ENCODE measurements around the gene SYNE1.

SYNE1 gene

GRCh38 chr6:152130441-152130840 lies 506.7 kb downstream of the SYNE1 start:
- TF ChIP-seq, protein P1, sequence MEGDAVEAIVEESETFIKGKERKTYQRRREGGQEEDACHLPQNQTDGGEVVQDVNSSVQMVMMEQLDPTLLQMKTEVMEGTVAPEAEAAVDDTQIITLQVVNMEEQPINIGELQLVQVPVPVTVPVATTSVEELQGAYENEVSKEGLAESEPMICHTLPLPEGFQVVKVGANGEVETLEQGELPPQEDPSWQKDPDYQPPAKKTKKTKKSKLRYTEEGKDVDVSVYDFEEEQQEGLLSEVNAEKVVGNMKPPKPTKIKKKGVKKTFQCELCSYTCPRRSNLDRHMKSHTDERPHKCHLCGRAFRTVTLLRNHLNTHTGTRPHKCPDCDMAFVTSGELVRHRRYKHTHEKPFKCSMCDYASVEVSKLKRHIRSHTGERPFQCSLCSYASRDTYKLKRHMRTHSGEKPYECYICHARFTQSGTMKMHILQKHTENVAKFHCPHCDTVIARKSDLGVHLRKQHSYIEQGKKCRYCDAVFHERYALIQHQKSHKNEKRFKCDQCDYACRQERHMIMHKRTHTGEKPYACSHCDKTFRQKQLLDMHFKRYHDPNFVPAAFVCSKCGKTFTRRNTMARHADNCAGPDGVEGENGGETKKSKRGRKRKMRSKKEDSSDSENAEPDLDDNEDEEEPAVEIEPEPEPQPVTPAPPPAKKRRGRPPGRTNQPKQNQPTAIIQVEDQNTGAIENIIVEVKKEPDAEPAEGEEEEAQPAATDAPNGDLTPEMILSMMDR (IDR thresholded peaks at IDR 0.05; ENCODE audit: insufficient read depth, low read length, missing control alignments): no peak
- DNase-seq (ENCODE audit: low read depth, low spot score): no peak
- H3K4me3 ChIP-seq (ENCODE audit: low read depth, low read length): no peak overlapping the region
- POLR2A ChIA-PET: no interaction called here
- CTCF ChIA-PET: interaction anchor here (2.2 to 2.8 kb wide), 2 partner anchors 11 to 366 kb away, joined by 5 to 10 read pairs; no protein-coding TSS in a partner anchor

- CTCF ChIA-PET: interaction anchor here (2.8 kb wide), 1 partner anchor 365 kb away, joined by 10 read pairs; no protein-coding TSS in a partner anchor
- POLR2A ChIA-PET: no interaction called here
- TF ChIP-seq, protein P1 (IDR thresholded peaks at IDR 0.05; ENCODE audit: insufficient read depth, low read length, missing control alignments): no peak
- H3K4me3 ChIP-seq (ENCODE audit: low read depth, low read length): no peak overlapping the region
- no peak for DNase-seq (ENCODE audit: low read depth, low spot score)
These were observed 507.4 kb downstream of the SYNE1 start for GRCh38 chr6:152129691-152130151.

DNA sequence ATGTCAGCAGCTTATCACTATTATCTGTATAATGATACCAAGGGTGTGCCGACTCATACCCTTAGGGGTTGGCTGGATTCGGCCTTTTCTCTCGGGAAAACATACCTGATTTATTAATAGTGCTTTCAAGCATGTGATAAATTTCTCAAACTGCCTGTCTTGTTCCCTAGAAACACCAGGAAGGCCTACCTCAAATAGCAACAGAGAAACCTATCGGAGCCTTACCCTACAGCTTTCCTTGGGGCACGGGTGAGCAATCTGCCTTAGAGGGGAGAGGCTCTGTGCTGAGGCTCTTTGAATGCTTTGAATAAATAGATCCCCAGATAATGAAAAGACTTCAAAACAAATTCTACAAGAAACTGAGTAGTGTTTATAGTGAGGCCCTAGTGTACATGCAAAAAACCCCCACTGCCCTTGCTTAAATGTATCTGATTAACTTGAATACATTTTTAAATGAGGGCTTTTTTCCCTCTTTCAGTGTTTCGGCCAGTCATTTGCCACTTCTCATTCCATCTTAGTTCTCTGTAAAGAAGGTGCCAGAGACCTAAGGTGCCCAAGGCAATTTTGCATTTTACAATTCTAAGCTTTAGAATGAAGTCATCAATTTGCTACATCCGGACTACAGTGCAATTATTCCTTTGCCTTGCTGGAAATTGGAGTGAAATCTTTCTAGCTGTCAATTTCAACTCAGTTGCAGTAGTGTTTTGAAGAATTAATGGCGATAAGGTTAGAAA lies 509.6 kb downstream of the SYNE1 start:
- ChIA-PET CTCF (interaction anchor here (1.0 to 4.4 kb wide), 3 partner anchors 10 to 362 kb away, joined by 3 to 79 read pairs (median 3); no protein-coding TSS in a partner anchor), POLR2A (no interaction called here)
- TF ChIP-seq, protein P1 (IDR thresholded peaks at IDR 0.05; ENCODE audit: insufficient read depth, low read length, missing control alignments): no peak

DNA sequence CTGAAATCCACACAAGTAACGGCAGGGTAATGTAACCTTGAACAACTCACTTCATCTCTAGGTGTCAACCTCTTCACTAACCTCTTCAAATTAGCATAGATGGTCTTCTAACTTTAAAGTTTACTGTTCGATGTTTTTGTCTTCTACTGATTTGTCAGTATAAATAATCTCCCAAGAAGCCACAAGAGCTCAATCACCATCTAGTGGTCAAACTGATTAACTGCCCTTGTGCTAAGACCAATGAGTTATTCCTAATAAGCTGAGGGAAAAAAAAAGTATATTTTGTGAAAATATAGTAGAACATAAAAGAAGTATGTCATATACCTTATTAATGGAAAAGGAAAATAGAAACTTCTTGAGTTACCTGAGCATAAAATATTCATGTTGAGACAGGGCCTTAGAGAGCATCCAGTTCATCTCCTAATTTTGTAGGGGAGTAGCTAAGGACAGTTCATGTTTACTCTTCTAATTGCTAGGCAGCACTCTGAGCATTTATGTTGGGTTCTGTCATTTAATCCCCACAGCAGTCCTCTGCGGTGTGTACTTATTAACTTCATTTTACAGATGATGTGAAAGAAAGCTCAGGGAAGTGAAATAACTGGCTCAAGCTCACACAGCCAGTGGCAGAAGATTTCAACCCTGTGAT lies 512.6 kb downstream of the SYNE1 start:
- ChIA-PET POLR2A (interaction anchor here (0.6 kb wide), 2 partner anchors 255 to 391 kb away, joined by 3 read pairs; no protein-coding TSS in a partner anchor), CTCF (interaction anchor here (0.8 to 4.4 kb wide), 22 partner anchors 9 to 685 kb away, joined by 3 to 79 read pairs (median 8); no protein-coding TSS in a partner anchor)
- no peak for DNase-seq (ENCODE audit: low read depth, low spot score)
- H3K4me3 ChIP-seq (ENCODE audit: low read depth, low read length): no peak overlapping the region
- TF ChIP-seq, protein P1 (IDR thresholded peaks at IDR 0.05; ENCODE audit: insufficient read depth, low read length, missing control alignments): peak; percentile 58

More for the DNA sequence above, 509.6 kb downstream of the SYNE1 start:
- no peak for DNase-seq (ENCODE audit: low read depth, low spot score)
- no peak overlapping the region for H3K4me3 ChIP-seq (ENCODE audit: low read depth, low read length)

GRCh38 chr6:152123076-152123475 lies 514.1 kb downstream of the SYNE1 start:
- TF ChIP-seq, protein P1 (IDR thresholded peaks at IDR 0.05; ENCODE audit: insufficient read depth, low read length, missing control alignments): no peak
- H3K4me3 ChIP-seq (ENCODE audit: low read depth, low read length): no peak overlapping the region
- DNase-seq (ENCODE audit: low read depth, low spot score): no peak
- ChIA-PET POLR2A (no interaction called here), CTCF (interaction anchor here (0.6 to 6.5 kb wide), 5 partner anchors 9 to 448 kb away, joined by 3 to 79 read pairs (median 11); no protein-coding TSS in a partner anchor)

DNA sequence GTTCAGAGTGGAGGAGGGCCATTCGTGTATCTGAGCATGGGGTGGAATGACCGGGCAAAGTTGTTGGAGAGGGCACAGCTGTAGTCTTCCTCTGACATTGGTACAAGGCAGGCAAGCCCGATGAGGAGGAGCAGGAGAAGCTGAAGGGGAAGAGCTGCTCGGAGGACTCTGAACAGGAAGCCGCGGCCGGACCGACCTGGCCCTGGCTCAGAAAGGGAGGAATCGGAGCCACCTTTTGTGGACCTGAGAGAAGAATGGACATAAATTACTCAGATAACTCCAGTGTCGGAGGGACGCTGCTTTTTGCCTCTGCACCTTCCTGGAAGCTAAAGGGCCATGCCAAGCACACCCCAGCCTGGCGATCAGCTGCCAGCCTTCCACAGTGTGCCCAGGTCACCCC lies 514.7 kb downstream of the SYNE1 start:
- H3K4me3 ChIP-seq (ENCODE audit: low read depth, low read length): no peak overlapping the region
- no peak for DNase-seq (ENCODE audit: low read depth, low spot score)
- ChIA-PET POLR2A (interaction anchor here (1.0 kb wide), 1 partner anchor 26 kb away, joined by 3 read pairs; no protein-coding TSS in a partner anchor), CTCF (interaction anchor here (0.6 to 6.5 kb wide), 4 partner anchors 9 to 447 kb away, joined by 3 to 37 read pairs (median 7); no protein-coding TSS in a partner anchor)
- TF ChIP-seq, protein P1 (IDR thresholded peaks at IDR 0.05; ENCODE audit: insufficient read depth, low read length, missing control alignments): no peak
